ENCODE data around the gene NT5C3B.

- TF ChIP-seq CTCF (conservative IDR thresholded peaks at IDR 0.05; ENCODE audit: low read length) (no peak), EZH2phosphoT487 (IDR thresholded peaks at IDR 0.05; ENCODE audit: borderline replicate concordance, low read depth, low read length) (no peak)
Observed at GRCh38 chr17:41873559-41874292, 37.7 kb upstream of the NT5C3B start.
